ENCODE data around the gene UBN1.

Gene UBN1

DNA sequence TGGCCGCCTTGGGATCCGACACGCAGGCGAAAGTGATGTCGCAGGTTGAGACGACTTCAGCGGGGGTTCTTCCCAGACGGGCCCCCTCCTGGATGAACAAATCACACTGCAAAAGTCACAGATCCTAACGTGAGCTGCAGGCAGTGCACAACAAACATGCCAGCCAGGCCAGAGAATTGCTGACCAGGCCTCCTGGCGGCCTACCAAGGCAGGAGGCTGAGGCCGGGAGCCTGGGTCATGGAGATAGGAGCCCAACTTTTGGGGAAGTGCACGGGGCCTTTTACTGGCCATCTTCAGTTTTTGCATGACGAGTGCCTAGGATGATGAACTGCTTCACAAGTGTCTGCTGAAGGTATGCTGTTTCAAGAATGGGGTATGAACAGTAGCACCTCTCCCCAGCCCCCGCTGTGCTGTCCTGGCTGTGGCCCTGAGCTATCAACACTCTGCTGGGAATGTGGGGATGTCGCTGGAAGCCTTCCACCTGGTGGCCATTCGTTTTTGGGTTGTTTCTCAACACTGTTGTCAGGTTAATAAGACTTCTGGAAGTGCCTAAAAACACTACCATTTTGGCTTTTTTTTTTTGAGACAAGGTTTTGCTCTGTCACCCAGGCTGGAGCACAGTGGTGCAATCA is 32.6 kb upstream of the UBN1 start:
- no peak for DNase-seq

GRCh38 chr16:4820652-4821051 is 26.6 kb upstream of the UBN1 start:
- DNase-seq = no peak

GRCh38 chr16:4825196-4825595 is 22.1 kb upstream of the UBN1 start:
- DNase-seq = no peak

DNA sequence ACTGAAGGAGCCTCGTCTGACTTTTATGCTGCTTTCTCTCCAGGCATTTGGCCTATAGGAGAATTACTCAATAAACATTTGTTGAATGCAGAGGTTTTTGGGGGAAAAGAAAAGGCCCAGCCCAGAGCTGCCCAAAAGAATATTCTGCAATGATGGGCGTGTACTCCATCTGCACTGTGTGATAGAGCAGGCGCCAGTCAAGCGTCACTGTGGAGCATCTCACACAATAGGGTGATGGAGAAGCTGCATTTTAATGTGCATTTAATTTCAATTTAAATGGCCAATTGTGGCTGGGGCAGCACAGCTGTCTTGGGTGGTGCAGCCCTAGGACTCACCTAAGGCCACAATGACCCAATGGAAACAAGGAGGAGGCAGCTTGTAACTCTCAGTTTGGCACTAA is 20.8 kb upstream of the UBN1 start:
- DNase-seq = no peak

- DNase-seq = no peak
These were observed 20.3 kb upstream of the UBN1 start for GRCh38 chr16:4826980-4827379.

DNA sequence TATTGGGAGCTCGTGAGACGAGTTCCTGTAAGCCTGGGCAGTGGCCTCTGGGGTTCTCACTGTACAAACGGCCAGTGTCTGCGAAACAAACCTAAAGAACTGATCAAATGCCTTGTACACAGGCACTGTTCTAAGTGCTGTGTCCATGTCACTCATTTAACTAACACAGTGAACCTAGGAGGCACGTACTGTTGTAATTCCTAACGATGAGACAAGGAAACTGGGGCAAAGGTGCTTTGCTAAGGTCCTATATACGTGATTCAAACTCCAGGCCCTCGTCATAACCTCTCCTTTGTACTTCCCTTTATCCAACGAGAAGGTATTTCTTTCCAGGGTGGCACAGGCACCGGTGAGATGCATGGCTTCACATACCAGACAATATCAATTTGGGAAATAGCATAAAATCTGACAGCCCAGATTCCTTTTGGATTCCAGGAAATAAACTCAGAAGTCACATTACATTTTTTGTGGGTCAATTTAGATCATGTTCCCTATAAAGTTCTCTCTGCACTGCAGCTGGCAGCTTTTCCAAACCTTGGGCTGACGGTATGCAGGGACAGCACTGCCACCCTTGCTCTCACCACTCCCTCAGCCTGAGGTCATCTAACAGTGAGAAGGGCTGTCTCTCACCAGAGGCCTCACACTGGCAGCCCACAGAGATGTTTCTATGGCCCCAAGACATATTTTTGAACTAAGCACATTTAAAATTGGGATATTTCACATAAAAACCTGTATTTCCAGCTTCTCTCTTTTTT is 18.5 kb upstream of the UBN1 start:
- DNase-seq = no peak

DNA sequence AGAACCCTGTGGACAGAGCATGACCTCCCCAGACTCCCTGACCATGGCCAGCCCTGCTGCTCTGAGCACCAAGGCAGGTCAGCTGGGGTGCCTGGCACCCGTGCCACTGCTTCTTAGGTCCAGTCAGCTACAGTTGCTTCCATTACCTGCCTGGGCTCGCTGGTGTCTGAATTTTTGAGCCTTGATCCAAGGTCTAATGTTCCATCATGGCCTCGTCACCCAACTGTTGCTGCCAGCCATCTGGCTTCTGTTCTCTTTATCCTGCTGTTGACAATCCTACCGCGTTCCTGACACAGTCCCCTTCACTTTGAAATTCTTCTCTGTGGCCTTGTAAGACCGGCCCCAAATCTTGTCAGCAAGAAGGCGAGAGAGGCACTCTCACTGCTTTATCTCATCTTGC is 16.9 kb upstream of the UBN1 start:
- no peak for DNase-seq

GRCh38 chr16:4831616-4832015 is 15.7 kb upstream of the UBN1 start:
- no peak for DNase-seq

DNA sequence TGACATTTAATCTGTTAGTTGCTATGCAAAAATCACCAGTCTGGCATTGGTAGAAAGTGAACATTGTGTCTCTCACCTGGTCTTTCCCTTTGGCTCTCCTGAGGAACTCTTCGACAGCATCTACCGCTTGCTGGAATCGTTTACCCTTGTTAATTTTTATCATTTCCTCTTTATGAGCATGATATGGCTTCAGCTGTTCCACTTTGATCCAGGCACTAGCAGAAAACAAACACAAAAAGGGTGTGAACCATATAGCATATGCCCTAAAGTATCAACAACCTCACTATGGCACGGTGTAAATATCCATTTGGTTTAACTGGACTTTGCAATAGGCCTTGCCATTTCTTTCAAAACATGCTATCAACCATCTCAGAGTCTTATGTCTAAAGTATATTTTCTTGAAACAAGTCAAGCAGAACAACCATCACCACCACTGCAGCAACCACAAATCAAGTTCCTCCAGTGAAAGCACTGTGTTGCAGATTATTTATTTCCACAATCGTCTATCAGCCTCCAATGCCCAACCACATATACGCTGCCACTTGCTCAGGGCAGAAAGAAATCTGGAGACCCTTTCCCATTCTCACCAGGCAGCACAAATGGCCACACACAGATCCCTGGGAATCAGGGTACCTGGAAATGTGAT is 14.5 kb upstream of the UBN1 start:
- no peak for DNase-seq

GRCh38 chr16:4833584-4833983 is 13.7 kb upstream of the UBN1 start:
- no peak for DNase-seq

DNA sequence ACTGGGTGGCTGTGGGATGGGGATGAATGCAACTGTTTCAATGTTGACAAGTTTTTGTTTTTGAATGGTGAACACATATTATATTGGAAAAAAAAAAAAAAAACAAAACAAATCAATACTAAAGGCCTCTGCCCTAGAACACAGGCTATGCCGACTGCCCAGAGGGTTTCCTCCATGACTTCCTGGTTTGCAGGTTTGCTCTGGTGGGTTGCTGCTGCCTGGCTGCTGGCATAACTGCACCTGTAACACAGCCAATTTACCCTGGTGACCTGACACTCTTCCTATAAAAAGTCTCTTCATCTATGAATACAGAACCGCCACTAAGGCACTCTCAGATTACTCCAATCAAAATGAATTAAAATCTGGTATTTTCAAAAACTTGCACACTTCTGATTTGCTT is 10.6 kb upstream of the UBN1 start:
- no peak for DNase-seq

- DNase-seq = no peak
These were observed 9.4 kb upstream of the UBN1 start for GRCh38 chr16:4837733-4838501.

- no peak for DNase-seq
These were observed 7.3 kb upstream of the UBN1 start for GRCh38 chr16:4839942-4840341.

GRCh38 chr16:4840984-4841383 is 6.3 kb upstream of the UBN1 start:
- DNase-seq = no peak

DNA sequence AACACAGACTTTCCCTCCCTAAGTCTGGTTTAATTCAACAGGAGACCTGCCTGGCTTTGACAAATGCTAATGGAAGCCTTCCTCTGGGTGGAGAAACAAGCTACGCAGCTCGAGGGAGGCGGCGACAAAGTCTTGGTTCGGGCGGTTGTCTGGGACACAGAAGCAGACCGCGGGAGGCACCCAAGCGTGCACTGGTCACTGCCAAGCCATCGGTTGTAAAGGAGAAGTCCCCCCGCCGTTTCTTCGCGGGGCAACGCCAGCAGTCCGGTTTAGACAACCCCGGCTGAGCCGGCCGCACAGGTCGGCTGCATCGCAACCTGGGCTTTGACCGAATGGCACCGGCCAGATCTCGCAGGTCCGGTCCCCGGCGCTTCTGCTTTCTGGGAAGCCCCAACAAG is 779 bp upstream of the UBN1 start:
- DNase-seq = no peak

GRCh38 chr16:4847774-4848587 is 700 bp downstream of the UBN1 start:
- DNase-seq = no peak

- DNase-seq = no peak
These were observed 2.9 kb downstream of the UBN1 start for GRCh38 chr16:4850211-4850610.

GRCh38 chr16:4852221-4852872 is 5.1 kb downstream of the UBN1 start:
- no peak for DNase-seq

GRCh38 chr16:4855371-4855770 is 8.1 kb downstream of the UBN1 start:
- DNase-seq = no peak

GRCh38 chr16:4855804-4856203 is 8.5 kb downstream of the UBN1 start:
- no peak for DNase-seq

- DNase-seq = no peak
These were observed 12.1 kb downstream of the UBN1 start for GRCh38 chr16:4859190-4859899.

DNA sequence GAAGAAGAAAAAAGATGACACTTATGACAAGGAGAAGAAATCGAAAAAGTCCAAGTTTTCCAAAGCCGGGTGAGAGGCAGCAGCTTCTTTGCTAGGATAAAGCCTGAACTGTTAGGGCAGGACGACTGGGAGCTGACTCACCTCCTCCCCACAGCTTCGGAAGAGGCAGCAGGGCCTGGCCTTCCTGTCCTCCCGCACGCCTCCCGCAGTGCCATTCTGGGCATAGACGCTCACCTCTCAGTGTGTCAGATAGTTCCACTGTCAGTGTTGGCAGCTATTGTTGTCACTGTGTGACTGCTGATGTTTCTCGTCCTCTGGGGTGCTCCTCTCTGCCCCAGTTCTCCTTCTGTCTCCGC is 12.6 kb downstream of the UBN1 start:
- DNase-seq = no peak

Data from activated CD8-positive, alpha-beta memory T cell treated with anti-CD3 and anti-CD28 coated beads for 24 hours (primary cell).